T-helper 9 cell (primary cell): Measurements from ENCODE around the gene PTPRD.

Source experiments
- DNase-seq: peaks from one replicate; pipeline ENCODE4 v3.0.0-alpha.2; 2020

PTPRD gene

GRCh38 chr9:8734760-8735159 lies 1878.0 kb downstream of the PTPRD start:
- no peak for DNase-seq

GRCh38 chr9:8733131-8733954 lies 1879.5 kb downstream of the PTPRD start:
- no peak for DNase-seq

GRCh38 chr9:8732367-8733075 lies 1880.3 kb downstream of the PTPRD start:
- DNase-seq = no peak

GRCh38 chr9:8730618-8731017 lies 1882.2 kb downstream of the PTPRD start:
- no peak for DNase-seq

- no peak for DNase-seq
Observed at GRCh38 chr9:8728910-8729309, 1883.9 kb downstream of the PTPRD start.

GRCh38 chr9:8727191-8727590 lies 1885.6 kb downstream of the PTPRD start:
- DNase-seq = no peak

- DNase-seq = no peak
Observed at GRCh38 chr9:8726692-8727091, 1886.1 kb downstream of the PTPRD start.

- DNase-seq = no peak
Observed at GRCh38 chr9:8725635-8726034, 1887.2 kb downstream of the PTPRD start.

- no peak for DNase-seq
Observed at GRCh38 chr9:8724284-8725018, 1888.4 kb downstream of the PTPRD start.

GRCh38 chr9:8723195-8723594 lies 1889.6 kb downstream of the PTPRD start:
- no peak for DNase-seq

GRCh38 chr9:8719833-8720486 lies 1892.8 kb downstream of the PTPRD start:
- DNase-seq = no peak

GRCh38 chr9:8718121-8718725 lies 1894.6 kb downstream of the PTPRD start:
- no peak for DNase-seq

GRCh38 chr9:8717146-8717545 lies 1895.7 kb downstream of the PTPRD start:
- no peak for DNase-seq

- DNase-seq = no peak
Observed at GRCh38 chr9:8715788-8716187, 1897.0 kb downstream of the PTPRD start.

GRCh38 chr9:8713811-8714165 lies 1899.0 kb downstream of the PTPRD start:
- DNase-seq = no peak

- DNase-seq = no peak
Observed at GRCh38 chr9:8713149-8713810, 1899.5 kb downstream of the PTPRD start.

GRCh38 chr9:8709731-8710130 lies 1903.1 kb downstream of the PTPRD start:
- DNase-seq = no peak

GRCh38 chr9:8708728-8709127 lies 1904.1 kb downstream of the PTPRD start:
- no peak for DNase-seq

GRCh38 chr9:8706998-8707397 lies 1905.8 kb downstream of the PTPRD start:
- no peak for DNase-seq

- no peak for DNase-seq
Observed at GRCh38 chr9:8706531-8706930, 1906.3 kb downstream of the PTPRD start.

GRCh38 chr9:8705861-8706260 lies 1906.9 kb downstream of the PTPRD start:
- DNase-seq = no peak

- no peak for DNase-seq
Observed at GRCh38 chr9:8703904-8704303, 1908.9 kb downstream of the PTPRD start.
